Stomach smooth muscle (tissue), 2 donors: ENCODE results near the gene KIAA1671.

Experiments
- H3K27ac ChIP-seq: one replicate; pipeline ENCODE4 v1.7.0; 2013; ENCODE audit warnings: mild to moderate bottlenecking, low read length, inconsistent platforms
- H3K27me3 ChIP-seq, 2 donors: one replicate each; pipeline ENCODE4 v1.7.0; 2013; ENCODE audit warnings: low read length in 2 of 2; ENCODE audit not compliant: insufficient read depth in 2 of 2, control insufficient read depth in 1 of 2
- H3K36me3 ChIP-seq, 2 donors: one replicate each; pipeline ENCODE4 v1.7.0; 2013; ENCODE audit warnings: low read length in 2 of 2; ENCODE audit not compliant: control insufficient read depth in 2 of 2, insufficient read depth in 2 of 2
- H3K4me1 ChIP-seq: one replicate; pipeline ENCODE4 v1.7.0; 2013; ENCODE audit warnings: low read length; ENCODE audit not compliant: control insufficient read depth, insufficient read depth
- H3K4me3 ChIP-seq, 2 donors: one replicate each; pipeline ENCODE4 v1.7.0; 2013; ENCODE audit warnings: low read length in 2 of 2
- H3K9ac ChIP-seq, 2 donors: one replicate each; pipeline ENCODE4 v1.7.0; 2013; ENCODE audit warnings: low read length in 2 of 2, mild to moderate bottlenecking in 1 of 2
- H3K9me3 ChIP-seq, 2 donors: one replicate each; pipeline ENCODE4 v1.7.0; 2013; ENCODE audit warnings: low read length in 2 of 2; ENCODE audit not compliant: control insufficient read depth in 2 of 2
- donor health status: healthy.
- donor health status: Pancreatic carcinoma.

KIAA1671 gene

DNA sequence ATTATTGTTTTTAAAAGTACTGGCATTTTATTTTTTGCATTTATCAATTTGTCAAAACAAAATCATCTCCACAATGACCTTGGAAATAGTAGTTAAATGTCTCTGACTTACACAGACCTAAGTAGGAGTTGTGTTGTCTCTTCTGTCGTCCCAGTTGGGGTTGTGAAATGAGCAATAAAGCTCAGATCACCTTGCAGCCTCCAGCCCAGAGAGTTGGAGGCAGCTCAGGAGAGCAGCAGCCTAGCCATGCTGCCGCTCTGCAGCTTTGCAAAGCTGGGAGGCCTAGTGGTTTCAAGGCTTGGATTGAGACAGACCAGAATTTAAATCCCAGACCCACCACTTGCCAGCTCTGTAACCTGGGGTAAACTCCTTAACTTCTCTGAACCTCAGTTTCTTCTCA, 181.9 kb downstream of the KIAA1671 start:
- peaks cover 16% of the 10 kb centered on the region for H3K4me1 ChIP-seq
- H3K27ac ChIP-seq: no peak overlapping the region
- H3K9ac ChIP-seq: no peak overlapping the region
- H3K36me3 ChIP-seq: no peaks in the 10 kb centered on the region
- H3K4me3 ChIP-seq: no peak overlapping the region
- H3K27me3 ChIP-seq: no peaks in the 10 kb centered on the region
- H3K9me3 ChIP-seq: peaks cover 0 to 2% of the 10 kb centered on the region in 2 donors

DNA sequence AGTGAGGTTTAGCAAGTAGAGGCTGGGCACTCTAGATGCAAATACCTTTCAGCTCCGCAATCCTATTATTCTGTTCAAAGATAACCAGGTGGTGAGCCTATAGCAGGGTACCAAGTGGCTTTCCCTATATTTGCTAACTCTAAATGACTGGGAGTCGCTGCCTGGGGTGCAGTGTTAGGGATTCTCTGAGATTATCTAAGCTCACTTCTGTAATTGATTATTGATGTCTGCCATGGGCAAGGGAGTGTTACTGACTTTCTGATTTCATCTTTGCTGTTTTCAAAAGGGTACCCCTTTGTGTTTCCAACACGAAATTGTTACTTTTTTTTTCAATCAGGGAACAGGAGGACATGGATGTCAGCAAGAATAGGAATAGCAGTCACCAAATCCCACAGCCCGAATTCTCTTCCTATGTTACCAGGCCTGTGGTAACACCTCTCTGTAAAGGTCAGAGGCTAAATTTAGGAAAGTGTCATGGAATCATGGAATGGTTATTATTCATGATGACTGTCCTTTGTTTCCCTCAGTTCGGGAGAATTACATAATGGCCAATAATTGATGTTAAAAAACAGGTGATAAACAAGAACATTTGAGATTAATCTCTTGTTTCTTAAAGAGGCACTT, 184.5 kb downstream of the KIAA1671 start:
- Histone ChIP-seq H3K9me3 (peaks cover 0 to 2% of the 10 kb centered on the region in 2 donors), H3K9ac (no peak overlapping the region), H3K4me1 (peaks cover 12% of the 10 kb centered on the region), H3K27me3 (no peaks in the 10 kb centered on the region), H3K4me3 (no peak overlapping the region), H3K36me3 (no peaks in the 10 kb centered on the region), H3K27ac (no peak overlapping the region)

DNA sequence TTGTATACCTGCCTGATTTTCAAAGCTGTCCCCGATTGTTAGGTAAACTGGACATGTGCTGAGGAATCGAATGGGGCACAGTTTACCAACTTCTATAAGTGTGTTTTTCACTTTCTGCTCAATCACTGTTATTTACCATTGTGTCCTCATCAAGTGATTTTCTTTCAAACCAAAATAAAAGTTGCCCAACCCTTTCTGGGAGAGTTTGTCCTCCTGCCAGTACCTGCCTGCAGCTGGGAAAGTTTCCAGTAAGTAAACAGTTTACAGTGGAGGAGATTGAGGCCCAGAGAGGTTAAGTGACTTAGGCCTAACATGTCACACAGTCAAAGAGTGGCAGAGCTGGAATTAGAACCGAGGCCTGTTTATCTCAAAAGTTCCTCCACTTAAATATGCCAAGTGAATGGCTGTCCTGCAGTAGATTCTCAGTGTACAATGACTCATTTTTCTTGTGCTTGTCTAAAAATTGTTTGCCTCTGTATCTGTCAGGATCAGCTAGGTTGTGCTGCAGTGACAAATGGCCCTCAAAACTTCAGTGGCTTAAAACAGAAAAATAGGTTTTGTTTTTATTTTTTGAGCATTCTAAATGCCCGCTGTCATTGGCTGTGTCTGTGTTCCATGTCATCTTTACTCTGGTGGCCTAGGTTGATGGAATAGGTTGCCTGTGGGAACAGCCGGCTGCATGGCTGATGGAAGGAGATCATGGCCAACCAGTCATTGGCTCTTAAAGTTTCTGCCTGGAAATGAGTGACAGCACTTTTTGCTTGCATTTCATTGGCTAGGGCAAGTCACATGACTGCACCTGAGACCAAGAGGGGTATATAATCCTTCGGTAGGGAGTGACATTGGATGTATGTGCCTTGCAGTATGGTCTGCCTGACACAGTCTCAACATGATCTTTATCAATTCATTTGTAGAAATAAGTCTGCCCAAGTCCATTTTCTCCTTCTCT, 185.3 kb downstream of the KIAA1671 start:
- H3K9ac ChIP-seq: no peak overlapping the region
- no peak overlapping the region for H3K27ac ChIP-seq
- H3K27me3 ChIP-seq: no peaks in the 10 kb centered on the region
- peaks cover 0 to 2% of the 10 kb centered on the region in 2 donors for H3K9me3 ChIP-seq
- H3K36me3 ChIP-seq: no peaks in the 10 kb centered on the region
- H3K4me1 ChIP-seq: peaks cover 12% of the 10 kb centered on the region
- no peak overlapping the region for H3K4me3 ChIP-seq

DNA sequence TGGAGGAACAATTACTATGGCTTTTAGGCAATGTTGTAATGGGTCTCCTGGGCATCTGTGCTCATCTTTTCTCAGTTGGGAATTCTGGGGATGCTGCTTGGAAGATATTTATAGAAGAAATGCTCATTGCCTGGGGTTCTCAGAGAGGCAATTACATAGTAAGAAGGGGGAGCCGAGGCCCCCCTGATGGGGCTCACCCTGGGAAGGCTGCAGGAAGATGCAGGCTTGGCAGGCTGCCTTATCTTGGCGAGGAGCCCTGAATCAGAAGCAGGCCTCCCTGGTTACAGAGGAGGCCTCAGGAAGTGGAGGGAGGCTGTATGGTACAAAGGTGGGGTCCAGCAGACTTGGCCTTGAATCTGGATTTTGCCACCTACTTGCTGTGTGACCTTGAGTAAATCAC, 186.5 kb downstream of the KIAA1671 start:
- H3K36me3 ChIP-seq: no peaks in the 10 kb centered on the region
- H3K27ac ChIP-seq: no peak overlapping the region
- no peak overlapping the region for H3K9ac ChIP-seq
- H3K4me1 ChIP-seq: peaks cover 6% of the 10 kb centered on the region
- no peak overlapping the region for H3K4me3 ChIP-seq
- H3K27me3 ChIP-seq: no peaks in the 10 kb centered on the region
- peaks cover 0 to 2% of the 10 kb centered on the region in 2 donors for H3K9me3 ChIP-seq

DNA sequence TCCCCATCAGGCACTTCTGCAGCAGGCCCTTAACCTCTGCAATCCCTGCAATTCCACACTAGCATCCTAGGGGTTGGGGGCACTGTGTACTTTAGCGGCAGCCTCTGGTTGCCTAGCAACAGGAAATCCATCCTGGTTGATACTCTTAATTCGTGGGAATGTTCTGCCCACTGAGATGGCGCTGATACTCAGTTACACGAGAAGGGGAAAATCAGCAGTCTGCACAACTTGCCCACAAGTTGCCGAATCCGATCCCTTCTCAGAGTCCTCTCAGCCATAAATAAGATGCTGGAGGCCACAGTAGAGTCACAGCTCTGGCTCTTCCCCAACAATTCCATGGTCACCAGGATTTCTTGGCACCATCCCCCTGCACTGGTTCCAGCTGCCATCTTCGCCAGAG, 189.6 kb downstream of the KIAA1671 start:
- Histone ChIP-seq H3K36me3 (no peaks in the 10 kb centered on the region), H3K27me3 (no peaks in the 10 kb centered on the region), H3K27ac (no peak overlapping the region), H3K4me3 (no peak overlapping the region), H3K9me3 (peaks cover 0 to 2% of the 10 kb centered on the region in 2 donors), H3K4me1 (peaks cover 4% of the 10 kb centered on the region), H3K9ac (no peak overlapping the region)

DNA sequence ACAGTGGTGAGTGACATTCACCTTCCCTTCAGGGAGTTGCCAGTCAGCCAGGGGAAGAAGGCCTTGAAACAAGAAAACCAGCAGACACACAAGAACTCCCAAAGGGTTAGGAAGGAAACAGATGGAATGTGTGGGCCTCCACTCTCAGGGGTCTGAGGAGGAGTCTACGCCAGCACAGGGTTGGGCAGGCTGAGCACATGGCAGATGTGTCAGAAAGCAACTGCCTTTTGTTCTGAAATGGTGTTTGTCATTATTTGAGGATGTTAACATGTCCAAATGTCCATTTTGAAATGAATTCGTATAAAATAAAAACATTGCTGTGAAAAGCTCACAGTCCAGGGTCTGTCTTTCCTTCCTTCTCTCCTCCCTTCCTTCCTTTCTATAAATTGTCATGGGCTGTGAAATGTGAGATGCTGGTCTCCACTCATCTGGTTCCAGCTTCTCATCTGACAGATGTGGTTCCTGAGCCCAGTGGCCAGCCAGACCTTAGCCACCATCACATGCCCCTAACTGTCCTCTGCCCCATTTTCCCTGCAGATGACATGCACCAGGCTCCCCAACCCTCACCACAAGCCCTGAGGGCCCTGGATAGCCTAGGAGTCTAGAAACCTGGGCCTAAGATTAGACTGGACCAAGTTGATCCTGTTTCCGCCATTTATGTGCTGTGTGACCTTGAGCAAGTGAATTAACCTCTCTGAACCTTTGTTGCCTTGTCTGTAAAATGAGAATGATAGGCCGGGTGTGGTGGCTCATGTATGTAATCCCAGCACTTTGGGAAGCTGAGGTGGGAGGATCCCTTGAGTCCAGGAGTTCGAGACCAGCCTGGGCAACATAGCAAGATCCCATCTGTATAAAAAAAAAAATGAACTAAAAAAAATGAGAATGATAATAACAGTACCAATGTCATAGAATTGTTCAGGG, 190.9 kb downstream of the KIAA1671 start:
- peaks cover 8% of the 10 kb centered on the region for H3K4me1 ChIP-seq
- H3K36me3 ChIP-seq: no peaks in the 10 kb centered on the region
- H3K27me3 ChIP-seq: no peaks in the 10 kb centered on the region
- no peak overlapping the region for H3K4me3 ChIP-seq
- no peaks in the 10 kb centered on the region for H3K9me3 ChIP-seq
- H3K27ac ChIP-seq: no peak overlapping the region
- no peak overlapping the region for H3K9ac ChIP-seq

DNA sequence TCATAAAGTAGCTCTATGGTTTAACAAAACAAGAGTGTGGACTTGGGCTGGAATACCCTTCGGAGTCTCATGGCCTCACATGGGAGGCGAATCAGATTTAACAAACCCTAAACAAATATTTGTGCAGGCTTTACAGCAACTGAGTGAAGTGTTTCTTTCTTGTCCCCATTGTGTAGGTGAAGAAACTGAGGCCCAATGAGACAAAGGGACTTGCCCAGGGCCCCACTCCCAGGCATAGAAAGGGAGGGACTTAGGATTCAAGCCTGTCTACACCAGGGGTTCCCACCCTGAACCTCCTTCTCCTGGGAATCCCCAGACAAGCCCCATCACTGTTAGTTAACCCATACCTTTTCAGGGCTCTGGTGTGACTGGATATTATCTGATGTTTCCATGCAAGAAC, 192.0 kb downstream of the KIAA1671 start:
- Histone ChIP-seq H3K4me3 (no peak overlapping the region), H3K4me1 (peaks cover 7% of the 10 kb centered on the region), H3K27me3 (no peaks in the 10 kb centered on the region), H3K27ac (no peak overlapping the region), H3K36me3 (no peaks in the 10 kb centered on the region), H3K9me3 (no peaks in the 10 kb centered on the region), H3K9ac (no peak overlapping the region)

DNA sequence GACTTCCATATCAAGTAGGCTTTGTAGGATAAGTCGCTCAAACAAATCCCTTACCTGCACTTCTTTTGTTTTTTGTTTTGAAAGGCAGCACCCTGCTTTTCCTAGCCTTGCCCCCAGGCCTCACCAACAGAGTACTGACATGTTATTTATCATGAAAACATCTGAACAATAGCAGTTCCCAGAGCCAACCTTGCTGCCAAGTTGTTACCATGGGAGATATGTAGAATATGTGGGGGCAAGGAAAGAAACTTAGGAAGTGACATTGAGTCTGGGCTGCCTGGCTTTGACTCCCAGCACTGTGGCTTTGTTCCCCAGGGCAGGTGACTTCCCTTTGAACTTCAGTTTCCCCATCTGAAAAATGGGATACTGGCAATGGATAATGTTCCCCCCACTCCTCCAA, 193.8 kb downstream of the KIAA1671 start:
- Histone ChIP-seq H3K36me3 (no peaks in the 10 kb centered on the region), H3K9ac (no peak overlapping the region), H3K9me3 (no peaks in the 10 kb centered on the region), H3K4me1 (peaks cover 7% of the 10 kb centered on the region), H3K27ac (no peak overlapping the region), H3K4me3 (no peak overlapping the region), H3K27me3 (no peaks in the 10 kb centered on the region)

DNA sequence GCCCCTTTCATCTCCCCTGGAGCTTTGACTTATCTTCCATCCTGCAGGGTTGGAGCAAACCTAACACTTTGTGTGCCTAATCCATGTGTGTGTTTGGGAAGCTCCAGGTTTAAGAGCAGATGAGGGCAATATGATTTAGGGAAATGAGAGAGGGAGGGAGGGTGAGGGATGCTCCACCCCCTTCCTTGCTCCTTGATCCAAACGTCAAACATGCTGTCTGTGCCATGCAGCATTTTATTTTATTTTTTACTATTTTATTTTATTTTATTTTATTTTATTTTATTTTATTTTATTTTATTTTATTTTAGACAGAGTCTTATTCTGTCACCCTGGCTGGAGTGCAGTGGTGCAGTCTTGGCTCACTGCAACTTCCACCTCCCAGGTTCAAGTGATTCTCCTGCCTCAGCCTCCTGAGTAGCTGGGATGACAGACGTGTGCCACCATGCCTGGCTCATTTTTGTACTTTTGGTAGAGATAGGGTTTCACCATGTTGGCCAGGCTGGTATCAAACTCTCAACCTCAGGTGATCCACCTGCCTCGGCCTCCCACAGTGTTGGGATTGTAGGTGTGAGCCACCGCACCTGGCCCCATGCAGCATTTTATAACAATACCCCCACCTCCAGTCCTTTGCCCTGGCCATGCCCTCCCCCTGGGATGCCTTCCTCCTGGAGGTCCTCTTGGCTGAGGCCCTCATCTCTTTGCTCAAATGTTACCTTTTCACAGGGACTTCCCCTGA, 194.6 kb downstream of the KIAA1671 start:
- no peak overlapping the region for H3K27ac ChIP-seq
- H3K4me1 ChIP-seq: peaks cover 7% of the 10 kb centered on the region
- no peaks in the 10 kb centered on the region for H3K27me3 ChIP-seq
- no peaks in the 10 kb centered on the region for H3K36me3 ChIP-seq
- no peak overlapping the region for H3K9ac ChIP-seq
- no peaks in the 10 kb centered on the region for H3K9me3 ChIP-seq
- H3K4me3 ChIP-seq: no peak overlapping the region

DNA sequence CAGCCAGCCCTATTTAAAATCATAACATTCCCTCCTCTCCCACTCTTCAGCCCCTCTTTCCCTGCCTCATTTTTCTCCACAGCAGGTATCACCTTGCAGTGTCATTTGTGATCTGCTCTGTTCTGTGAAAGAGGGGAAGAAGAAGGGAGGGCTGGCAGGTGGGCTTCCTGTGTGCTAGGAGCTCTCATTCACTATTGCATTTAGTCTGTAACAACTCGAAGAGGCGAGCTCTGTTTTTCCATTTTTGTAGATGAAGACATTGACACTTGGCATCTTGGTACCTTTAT, 195.1 kb downstream of the KIAA1671 start:
- Histone ChIP-seq H3K4me1 (peaks cover 7% of the 10 kb centered on the region), H3K9me3 (no peaks in the 10 kb centered on the region), H3K27ac (no peak overlapping the region), H3K27me3 (no peaks in the 10 kb centered on the region), H3K4me3 (no peak overlapping the region), H3K9ac (no peak overlapping the region), H3K36me3 (no peaks in the 10 kb centered on the region)
